DND-41 (cell line): ENCODE measurements around the gene ENO3.
A peak's percentile ranks its signal among the peaks of the same experiment; 100 is the strongest.

Source experiments
- ATAC-seq: fragments of 200-7000 bp; cut with Tn5 transposase; 3 replicates; pipeline ENCODE4 v1.9.1; 2021; ENCODE audit warnings: low read depth; ENCODE audit not compliant: insufficient read depth
- DNase-seq: peaks from one replicate; pipeline ENCODE4 v3.0.0-alpha.2; 2020
- H2AFZ ChIP-seq: 2 replicates; pipeline ENCODE4 v1.6.0; 2012; ENCODE audit warnings: low read depth, low read length
- H3K27ac ChIP-seq: 2 replicates; pipeline ENCODE4 v1.5.1; 2012; ENCODE audit warnings: low read length, inconsistent platforms
- H3K27me3 ChIP-seq: fragments of 200-600 bp; sonication (generic); 2 replicates; pipeline ENCODE4 v1.6.0; 2012; ENCODE audit warnings: low read length, mild to moderate bottlenecking, inconsistent platforms; ENCODE audit not compliant: insufficient read depth, poor library complexity
- H3K36me3 ChIP-seq: 2 replicates; pipeline ENCODE4 v1.5.1; 2012; ENCODE audit warnings: low read length, inconsistent platforms; ENCODE audit not compliant: insufficient read depth
- H3K4me1 ChIP-seq: 2 replicates; pipeline ENCODE4 v1.5.1; 2012; ENCODE audit warnings: mild to moderate bottlenecking, low read length; ENCODE audit not compliant: insufficient read depth
- H3K4me2 ChIP-seq: 2 replicates; pipeline ENCODE4 v1.6.0; 2012; ENCODE audit warnings: mild to moderate bottlenecking, moderate library complexity, low read length, inconsistent platforms; ENCODE audit not compliant: insufficient read depth
- H3K4me3 ChIP-seq, 2 experiments: fragments of 200-600 bp in 1 of 2; shearing (Covaris generic) in 1 of 2; 2 replicates each; pipeline ENCODE4 v1.5.1; 2012 to 2016; ENCODE audit warnings: inconsistent platforms in 2 of 2, low read length in 2 of 2, mild to moderate bottlenecking in 2 of 2, low read depth in 1 of 2, moderate library complexity in 1 of 2
- H3K79me2 ChIP-seq: 2 replicates; pipeline ENCODE4 v1.6.0; 2012; ENCODE audit warnings: low read length, inconsistent platforms; ENCODE audit not compliant: insufficient read depth
- H3K9ac ChIP-seq: 2 replicates; pipeline ENCODE4 v1.6.0; 2012; ENCODE audit warnings: low read depth, mild to moderate bottlenecking, inconsistent platforms, low read length, moderate library complexity
- H3K9me3 ChIP-seq: 2 replicates; pipeline ENCODE4 v1.5.1; 2012; ENCODE audit warnings: low read length, moderate library complexity, mild to moderate bottlenecking, inconsistent platforms; ENCODE audit not compliant: insufficient read depth, severe bottlenecking
- H4K20me1 ChIP-seq: 2 replicates; pipeline ENCODE4 v1.6.0; 2012; ENCODE audit warnings: low read length; ENCODE audit not compliant: insufficient read depth
- EZH2 ChIP-seq: IDR thresholded peaks from 3 replicates; pipeline ENCODE4 v1.6.1; 2012; ENCODE audit warnings: borderline replicate concordance, low read depth, mild to moderate bottlenecking, moderate library complexity, low read length, inconsistent platforms; ENCODE audit not compliant: severe bottlenecking
- TF ChIP-seq, protein P1 (sequence below): IDR thresholded peaks from 2 replicates; pipeline ENCODE4 v1.5.1; 2012; ENCODE audit warnings: borderline replicate concordance, low read length, moderate library complexity, mild to moderate bottlenecking; ENCODE audit not compliant: poor library complexity, severe bottlenecking; ENCODE audit errors: extremely low read depth

Gene ENO3

DNA sequence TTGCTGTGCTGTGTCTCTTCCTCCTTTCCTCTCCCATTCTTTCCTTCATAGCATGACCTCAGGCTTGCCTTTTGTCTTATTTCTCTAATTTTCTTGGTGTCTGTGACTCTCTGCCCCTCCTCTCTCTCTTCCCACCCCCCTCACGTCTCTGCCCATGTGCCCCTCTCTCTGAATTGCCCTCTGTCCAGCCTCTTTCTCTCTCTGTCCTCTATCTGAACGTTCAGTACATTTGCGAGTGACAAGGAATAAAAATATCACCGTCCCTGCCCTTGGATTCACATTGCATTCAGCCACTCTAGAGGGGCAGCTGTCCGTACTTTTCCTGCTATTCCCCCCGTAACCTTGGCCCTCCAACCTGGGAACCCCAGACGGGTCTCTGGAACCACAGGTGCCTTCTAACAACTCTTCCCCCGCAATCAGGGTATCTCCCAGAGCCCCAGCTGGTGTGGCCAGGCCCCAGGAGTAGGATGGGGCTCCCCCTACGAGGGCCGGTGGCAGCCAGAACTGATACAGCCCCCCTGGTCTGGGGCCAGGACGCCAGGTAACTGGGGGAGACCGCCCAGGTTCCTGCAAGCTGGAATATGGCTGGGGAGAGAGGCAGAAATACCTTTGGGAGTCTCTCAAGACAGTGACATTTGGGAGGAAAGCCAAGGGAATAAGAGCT, 48.6 kb downstream of the ENO3 start:
- ATAC-seq (no peak), DNase-seq (no peak)
- Histone ChIP-seq H3K27ac (no peak overlapping the region), H3K4me2 (peak overlapping the region; percentile 93), H3K36me3 (peaks cover 37% of the 10 kb centered on the region), H2AFZ (no peak overlapping the region), H3K79me2 (peaks cover 9% of the 10 kb centered on the region; the same call in 1 of the 2 replicates), H3K9me3 (no peaks in the 10 kb centered on the region), H3K4me1 (peaks cover 29% of the 10 kb centered on the region), H3K27me3 (no peaks in the 10 kb centered on the region), H3K4me3 (no peak overlapping the region), H3K9ac (peak overlapping the region; percentile 84; the same call in 1 of the 2 replicates), H4K20me1 (no peaks in the 10 kb centered on the region)
- no peak for TF ChIP-seq EZH2
- TF ChIP-seq, protein P1, sequence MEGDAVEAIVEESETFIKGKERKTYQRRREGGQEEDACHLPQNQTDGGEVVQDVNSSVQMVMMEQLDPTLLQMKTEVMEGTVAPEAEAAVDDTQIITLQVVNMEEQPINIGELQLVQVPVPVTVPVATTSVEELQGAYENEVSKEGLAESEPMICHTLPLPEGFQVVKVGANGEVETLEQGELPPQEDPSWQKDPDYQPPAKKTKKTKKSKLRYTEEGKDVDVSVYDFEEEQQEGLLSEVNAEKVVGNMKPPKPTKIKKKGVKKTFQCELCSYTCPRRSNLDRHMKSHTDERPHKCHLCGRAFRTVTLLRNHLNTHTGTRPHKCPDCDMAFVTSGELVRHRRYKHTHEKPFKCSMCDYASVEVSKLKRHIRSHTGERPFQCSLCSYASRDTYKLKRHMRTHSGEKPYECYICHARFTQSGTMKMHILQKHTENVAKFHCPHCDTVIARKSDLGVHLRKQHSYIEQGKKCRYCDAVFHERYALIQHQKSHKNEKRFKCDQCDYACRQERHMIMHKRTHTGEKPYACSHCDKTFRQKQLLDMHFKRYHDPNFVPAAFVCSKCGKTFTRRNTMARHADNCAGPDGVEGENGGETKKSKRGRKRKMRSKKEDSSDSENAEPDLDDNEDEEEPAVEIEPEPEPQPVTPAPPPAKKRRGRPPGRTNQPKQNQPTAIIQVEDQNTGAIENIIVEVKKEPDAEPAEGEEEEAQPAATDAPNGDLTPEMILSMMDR = no peak

DNA sequence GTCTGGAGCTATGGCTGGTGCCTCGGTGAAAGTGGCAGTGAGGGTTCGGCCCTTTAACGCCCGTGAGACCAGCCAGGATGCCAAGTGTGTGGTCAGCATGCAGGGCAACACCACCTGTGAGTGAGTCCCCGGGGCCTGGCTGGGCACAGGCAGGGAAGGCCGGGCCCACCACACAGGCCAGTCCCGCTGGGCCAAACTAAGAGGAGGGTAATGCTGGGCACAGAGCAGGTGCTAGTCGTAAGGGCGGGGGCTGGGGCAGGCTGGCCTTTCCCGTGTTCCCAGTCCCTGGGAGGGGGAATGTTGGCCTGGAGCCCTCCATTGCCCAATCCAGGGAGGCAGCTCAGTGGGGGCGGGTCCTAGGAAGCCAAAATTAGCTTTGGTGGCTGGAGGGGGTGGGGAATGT, 49.3 kb downstream of the ENO3 start:
- H3K27ac ChIP-seq = no peak overlapping the region
- H3K36me3 ChIP-seq = peaks cover 44% of the 10 kb centered on the region
- TF ChIP-seq, protein P1 = no peak
- TF ChIP-seq EZH2 = no peak
- no peak overlapping the region for H3K4me3 ChIP-seq
- peaks cover 29% of the 10 kb centered on the region for H3K4me1 ChIP-seq
- H3K27me3 ChIP-seq = no peaks in the 10 kb centered on the region
- H4K20me1 ChIP-seq = no peaks in the 10 kb centered on the region
- no peak overlapping the region for H2AFZ ChIP-seq
- DNase-seq (no peak), ATAC-seq (no peak)
- no peak overlapping the region for H3K9ac ChIP-seq
- no peaks in the 10 kb centered on the region for H3K9me3 ChIP-seq
- H3K79me2 ChIP-seq = peaks cover 9% of the 10 kb centered on the region; the same call in 1 of the 2 replicates
- H3K4me2 ChIP-seq = no peak overlapping the region

DNA sequence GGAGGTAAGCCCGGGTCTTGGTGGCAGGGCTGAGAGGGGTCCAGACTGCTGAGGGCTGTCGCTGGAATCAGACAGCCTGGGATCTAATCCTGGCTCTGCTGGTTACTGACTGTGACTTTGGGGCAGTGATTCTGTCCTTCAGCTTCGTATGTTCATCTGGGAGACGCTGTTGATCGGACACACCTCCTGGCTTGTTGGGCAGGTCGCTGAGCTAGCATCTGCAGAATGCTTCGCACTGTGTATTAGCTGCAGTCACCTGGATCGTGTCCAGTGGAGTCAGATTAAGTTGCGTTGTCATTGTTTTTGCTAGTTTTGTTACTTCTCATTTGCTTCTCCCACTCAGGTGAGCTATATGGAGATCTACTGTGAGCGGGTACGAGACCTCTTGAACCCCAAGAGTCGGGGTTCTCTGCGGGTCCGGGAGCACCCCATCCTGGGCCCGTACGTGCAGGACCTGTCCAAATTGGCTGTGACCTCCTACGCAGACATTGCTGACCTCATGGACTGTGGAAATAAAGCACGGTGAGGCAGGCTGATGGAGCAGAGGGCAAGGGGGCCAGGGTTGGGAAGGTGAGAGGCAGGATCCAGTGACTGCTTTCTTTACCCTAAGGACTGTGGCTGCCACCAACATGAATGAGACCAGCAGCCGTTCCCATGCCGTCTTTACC, 51.3 kb downstream of the ENO3 start:
- peaks cover 60% of the 10 kb centered on the region for H3K36me3 ChIP-seq
- H3K4me2 ChIP-seq = no peak overlapping the region
- H3K4me3 ChIP-seq = no peak overlapping the region
- H3K27ac ChIP-seq = no peak overlapping the region
- DNase-seq (no peak), ATAC-seq (no peak)
- no peaks in the 10 kb centered on the region for H3K9me3 ChIP-seq
- H2AFZ ChIP-seq = no peak overlapping the region
- H3K79me2 ChIP-seq = peaks cover 9% of the 10 kb centered on the region; the same call in 1 of the 2 replicates
- no peak overlapping the region for H3K9ac ChIP-seq
- no peaks in the 10 kb centered on the region for H4K20me1 ChIP-seq
- H3K4me1 ChIP-seq = peaks cover 22% of the 10 kb centered on the region
- TF ChIP-seq, protein P1 = no peak
- TF ChIP-seq EZH2 = no peak
- H3K27me3 ChIP-seq = no peaks in the 10 kb centered on the region
